Activated CD4-positive, alpha-beta memory T cell treated with anti-CD3 and anti-CD28 coated beads, Interleukin-2, amount 10 ng/mL, durations not matched to agents 7 days and 5 days (primary cell): Measurements from ENCODE around the gene SLC1A4. TPM values are rescaled to one million over a fixed set of nuclear protein-coding genes. Genes with fewer than 3 reads are reported as not detected.

ENCODE experiments used
- total RNA-seq, 2 experiments: library from RNA; stranded (reverse); gene quantifications; one replicate each; pipeline ENCODE4 v1.2.3, GENCODE V29; 2021

Gene SLC1A4
- total RNA-seq, 2 experiments from 2014 or later, result 75.1 to 79.7 TPM

Other genes starting within 250 kb of the SLC1A4 start
- gene CEP68, start 67.0 kb downstream of the SLC1A4 start, total RNA-seq, result 10 to 100 TPM; 12.8 to 13.3 TPM
- 10 to 100 TPM; 74.0 to 74.9 TPM for gene RAB1A, start 140.7 kb downstream of the SLC1A4 start, total RNA-seq
- gene ACTR2, start 238.4 kb downstream of the SLC1A4 start, total RNA-seq, result 100 to 1,000 TPM; 514 to 517 TPM